Measurements from ENCODE around the gene CNBD2.
"Not testable (repeated sequence)": the region's sequence is repeated elsewhere in the genome, so short reads cannot be mapped to it uniquely, and the experiment has no call there.

CNBD2 gene

DNA sequence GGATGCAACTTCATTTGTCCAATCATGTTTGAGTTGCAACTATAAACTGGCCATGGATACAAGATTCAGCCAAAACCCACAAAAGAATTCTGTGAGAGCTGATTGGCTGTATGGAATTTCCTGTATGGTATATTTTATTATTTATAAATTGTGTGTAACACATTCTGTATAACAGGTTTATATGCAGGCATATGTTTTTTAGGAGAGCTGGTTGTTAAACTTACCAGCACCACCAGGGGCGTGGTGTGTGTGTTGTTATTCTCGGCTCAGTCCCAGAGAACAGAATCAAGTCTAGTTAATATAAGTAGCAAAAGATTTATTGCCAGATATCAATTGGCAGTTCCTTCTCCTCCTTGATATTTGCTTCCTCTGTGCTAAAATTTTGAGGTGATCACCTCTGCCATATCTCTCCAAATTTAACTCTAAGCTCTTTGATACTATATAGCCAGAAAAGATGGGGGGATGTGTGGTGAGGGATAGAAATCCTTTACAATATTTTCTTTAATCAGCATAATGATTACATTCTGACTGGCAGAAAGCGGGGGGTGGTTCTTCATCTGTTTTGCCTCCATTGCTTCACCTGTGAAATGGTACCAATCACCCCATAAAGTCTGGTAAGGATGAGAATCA lies 22.9 kb downstream of the CNBD2 start:
- TF ChIP-seq, protein P1, sequence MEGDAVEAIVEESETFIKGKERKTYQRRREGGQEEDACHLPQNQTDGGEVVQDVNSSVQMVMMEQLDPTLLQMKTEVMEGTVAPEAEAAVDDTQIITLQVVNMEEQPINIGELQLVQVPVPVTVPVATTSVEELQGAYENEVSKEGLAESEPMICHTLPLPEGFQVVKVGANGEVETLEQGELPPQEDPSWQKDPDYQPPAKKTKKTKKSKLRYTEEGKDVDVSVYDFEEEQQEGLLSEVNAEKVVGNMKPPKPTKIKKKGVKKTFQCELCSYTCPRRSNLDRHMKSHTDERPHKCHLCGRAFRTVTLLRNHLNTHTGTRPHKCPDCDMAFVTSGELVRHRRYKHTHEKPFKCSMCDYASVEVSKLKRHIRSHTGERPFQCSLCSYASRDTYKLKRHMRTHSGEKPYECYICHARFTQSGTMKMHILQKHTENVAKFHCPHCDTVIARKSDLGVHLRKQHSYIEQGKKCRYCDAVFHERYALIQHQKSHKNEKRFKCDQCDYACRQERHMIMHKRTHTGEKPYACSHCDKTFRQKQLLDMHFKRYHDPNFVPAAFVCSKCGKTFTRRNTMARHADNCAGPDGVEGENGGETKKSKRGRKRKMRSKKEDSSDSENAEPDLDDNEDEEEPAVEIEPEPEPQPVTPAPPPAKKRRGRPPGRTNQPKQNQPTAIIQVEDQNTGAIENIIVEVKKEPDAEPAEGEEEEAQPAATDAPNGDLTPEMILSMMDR (IDR thresholded peaks at IDR 0.05; ENCODE audit: low read depth, low read length): peak; percentile 60
- H3K4me3 ChIP-seq (ENCODE audit: low read depth, low read length): no peak overlapping the region

DNA sequence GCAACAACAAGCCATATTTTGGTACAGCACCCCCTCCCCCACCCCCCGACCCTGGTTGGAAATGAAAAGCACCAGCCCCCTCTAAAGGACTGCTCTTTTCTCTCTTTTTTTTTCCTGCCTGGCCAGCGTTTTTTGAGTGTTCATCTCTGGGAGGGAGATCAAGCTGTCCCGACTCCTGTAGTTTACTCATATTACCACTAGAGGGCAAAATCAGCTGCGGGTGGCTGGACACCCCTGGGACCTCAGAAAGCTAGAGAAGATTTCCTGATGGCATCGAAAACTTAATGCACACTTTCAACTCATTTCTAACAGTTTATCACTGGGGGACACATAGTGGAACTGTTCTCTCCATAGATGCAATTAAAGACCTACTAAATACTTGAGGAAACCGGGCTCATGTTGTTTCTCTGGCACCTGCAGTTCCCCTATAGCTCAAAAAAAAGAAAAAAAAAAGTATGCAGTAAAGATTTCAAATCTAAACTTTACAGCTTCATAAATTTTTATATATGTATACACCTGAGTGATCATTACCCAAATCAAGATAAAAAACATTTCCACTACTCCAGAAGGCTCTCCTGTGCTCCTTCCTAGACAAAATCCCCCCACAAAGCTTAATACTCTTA lies 24.4 kb downstream of the CNBD2 start:
- H3K4me3 ChIP-seq (ENCODE audit: low read depth, low read length): no peak overlapping the region

GRCh38 chr20:35994994-35995453 lies 26.6 kb downstream of the CNBD2 start:
- H3K4me3 ChIP-seq (ENCODE audit: low read depth, low read length): no peak overlapping the region
- TF ChIP-seq, protein P1 (IDR thresholded peaks at IDR 0.05; ENCODE audit: low read depth, low read length): peak; percentile 98

More for the DNA sequence above, 24.4 kb downstream of the CNBD2 start:
- TF ChIP-seq, protein P1 (IDR thresholded peaks at IDR 0.05; ENCODE audit: low read depth, low read length): peak; percentile 79

GRCh38 chr20:35996492-35996891 lies 28.1 kb downstream of the CNBD2 start:
- not testable (repeated sequence) for H3K4me3 ChIP-seq (ENCODE audit: low read depth, low read length)

DNA sequence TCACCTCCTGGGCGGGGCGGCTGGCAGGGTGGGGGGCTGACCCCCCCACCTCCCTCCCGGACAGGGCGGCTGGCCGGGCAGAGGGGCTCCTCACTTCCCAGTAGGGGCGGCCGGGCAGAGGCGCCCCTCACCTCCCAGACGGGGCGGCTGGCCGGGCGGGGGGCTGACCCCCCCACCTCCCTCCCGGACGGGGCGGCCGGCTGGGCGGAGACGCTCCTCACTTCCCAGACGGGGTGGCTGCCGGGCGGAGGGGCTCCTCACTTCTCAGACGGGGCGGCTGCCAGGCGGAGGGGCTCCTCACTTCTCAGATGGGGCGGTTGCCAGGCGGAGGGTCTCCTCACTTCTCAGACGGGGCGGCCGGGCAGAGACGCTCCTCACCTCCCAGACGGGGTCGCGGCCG lies 32.9 kb downstream of the CNBD2 start:
- not testable (repeated sequence) for H3K4me3 ChIP-seq (ENCODE audit: low read depth, low read length)

DNA sequence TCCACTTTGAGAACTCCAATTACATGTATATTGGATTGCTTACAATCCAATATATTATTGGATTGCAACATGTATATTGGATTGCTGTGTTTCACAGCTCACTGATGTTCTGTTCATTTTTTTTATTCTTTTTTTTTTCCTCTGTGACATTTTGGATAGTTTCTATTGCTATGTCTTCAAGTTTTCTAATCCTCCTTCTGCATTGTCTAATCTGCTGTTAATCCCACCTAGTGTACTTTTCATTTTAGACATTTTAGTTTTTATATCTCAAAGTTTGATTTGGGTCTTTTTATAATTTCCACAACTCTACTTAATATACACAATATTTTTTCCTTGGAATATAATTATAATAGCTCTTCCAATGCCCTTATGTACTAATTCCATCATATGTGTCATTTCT lies 34.5 kb downstream of the CNBD2 start:
- H3K4me3 ChIP-seq (ENCODE audit: low read depth, low read length): no peak overlapping the region
- TF ChIP-seq, protein P1 (IDR thresholded peaks at IDR 0.05; ENCODE audit: low read depth, low read length): no peak

DNA sequence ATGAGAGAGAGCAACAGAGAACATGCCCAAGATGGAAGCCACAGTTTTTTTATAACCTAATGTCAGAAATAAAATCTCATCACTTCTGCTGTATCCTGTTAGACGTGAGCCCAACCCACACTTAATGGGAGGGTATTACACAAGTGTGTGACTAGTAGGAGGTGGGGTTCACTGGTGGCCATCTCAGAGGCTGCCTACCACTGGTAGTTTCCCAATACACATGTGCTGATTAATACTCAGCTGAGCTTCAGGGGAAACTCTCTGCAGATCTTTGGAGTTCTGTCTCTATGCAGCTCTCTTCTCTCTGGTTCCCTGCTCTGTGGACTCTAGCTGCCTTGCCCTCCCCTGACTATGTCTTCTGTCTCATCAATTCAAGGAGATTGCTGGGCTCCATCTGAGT lies 35.7 kb downstream of the CNBD2 start:
- TF ChIP-seq, protein P1 (IDR thresholded peaks at IDR 0.05; ENCODE audit: low read depth, low read length): no peak
- H3K4me3 ChIP-seq (ENCODE audit: low read depth, low read length): no peak overlapping the region

- TF ChIP-seq, protein P1 (IDR thresholded peaks at IDR 0.05; ENCODE audit: low read depth, low read length): no peak
- H3K4me3 ChIP-seq (ENCODE audit: low read depth, low read length): no peak overlapping the region
Observed at GRCh38 chr20:36008461-36009035, 40.2 kb downstream of the CNBD2 start.

All from WI38 (cell line).